GM19455 (cell line): ENCODE data around the gene CROCC2.

Experiments
- ATAC-seq: cut with Tn5 transposase; IDR thresholded peaks from one replicate; pipeline ENCODE4 v1.9.1; 2021; ENCODE audit not compliant: unreplicated experiment

Gene CROCC2

GRCh38 chr2:240875228-240876034 lies 30.7 kb upstream of the CROCC2 start:
- no peak for ATAC-seq

- ATAC-seq = no peak
Measured at GRCh38 chr2:240876035-240876474, 30.1 kb upstream of the CROCC2 start.

GRCh38 chr2:240876475-240877251 lies 29.5 kb upstream of the CROCC2 start:
- no peak for ATAC-seq

GRCh38 chr2:240877460-240878340 lies 28.4 kb upstream of the CROCC2 start:
- ATAC-seq = no peak

- no peak for ATAC-seq
Measured at GRCh38 chr2:240878341-240878936, 27.7 kb upstream of the CROCC2 start.

- no peak for ATAC-seq
Measured at GRCh38 chr2:240879105-240879504, 27.0 kb upstream of the CROCC2 start.

- ATAC-seq = no peak
Measured at GRCh38 chr2:240881913-240882312, 24.2 kb upstream of the CROCC2 start.

GRCh38 chr2:240884221-240884620 lies 21.9 kb upstream of the CROCC2 start:
- ATAC-seq = no peak

- ATAC-seq = no peak
Measured at GRCh38 chr2:240884745-240885144, 21.4 kb upstream of the CROCC2 start.

GRCh38 chr2:240885566-240885965 lies 20.6 kb upstream of the CROCC2 start:
- ATAC-seq = no peak

- ATAC-seq = no peak
Measured at GRCh38 chr2:240886023-240886565, 20.0 kb upstream of the CROCC2 start.

GRCh38 chr2:240886678-240887609 lies 19.2 kb upstream of the CROCC2 start:
- no peak for ATAC-seq

GRCh38 chr2:240887631-240888030 lies 18.5 kb upstream of the CROCC2 start:
- no peak for ATAC-seq

- ATAC-seq = no peak
Measured at GRCh38 chr2:240888130-240888889, 17.8 kb upstream of the CROCC2 start.

- ATAC-seq = no peak
Measured at GRCh38 chr2:240888890-240889573, 17.1 kb upstream of the CROCC2 start.

GRCh38 chr2:240889601-240890560 lies 16.3 kb upstream of the CROCC2 start:
- no peak for ATAC-seq

- no peak for ATAC-seq
Measured at GRCh38 chr2:240890691-240891090, 15.4 kb upstream of the CROCC2 start.
